CD4-positive, alpha-beta T cell (primary cell): ENCODE data around the gene RPL18. TPM values are rescaled to one million over a fixed set of nuclear protein-coding genes. Genes with fewer than 3 reads are reported as not detected.

Source experiments
- ATAC-seq: fragments of 200-7000 bp; cut with Tn5 transposase; one replicate; pipeline ENCODE4 v1.10.0; 2022; ENCODE audit warnings: mild to moderate bottlenecking; ENCODE audit not compliant: poor library complexity
- CTCF ChIA-PET: fragments of 350-600 bp; sonication (Branson Sonifier 250); formaldehyde crosslinking; loops from one replicate; lab custom pipeline; 2021; ENCODE audit warnings: antibody characterized with exemption, inconsistent platforms; lab: Charles Lee
- POLR2A ChIA-PET: fragments of 350-600 bp; sonication (Branson Sonifier 250); formaldehyde crosslinking; loops from one replicate; lab custom pipeline; 2021; ENCODE audit warnings: antibody characterized with exemption, inconsistent platforms; lab: Charles Lee
- DNase-seq, 14 experiments: peaks; one replicate each; pipeline ENCODE4 v3.0.0-alpha.2; 2013 to 2020; ENCODE audit warnings: mixed read lengths in 2 of 14
- H3K27ac ChIP-seq, 2 donors: one replicate each; pipeline versions ENCODE4 v1.5.1 to v1.7.0; 2013; ENCODE audit warnings: low read length in 2 of 2, low read depth in 1 of 2, mild to moderate bottlenecking in 1 of 2
- H3K27me3 ChIP-seq, 2 experiments: 1 replicate in 1 of 2; 2 replicates in 1 of 2; pipeline versions ENCODE4 v1.6.1 to v1.7.0; 2013; ENCODE audit warnings: low read length in 2 of 2, control low read depth in 1 of 2, mild to moderate bottlenecking in 1 of 2, moderate library complexity in 1 of 2; ENCODE audit not compliant: insufficient read depth in 2 of 2, control insufficient read depth in 1 of 2
- H3K36me3 ChIP-seq: one replicate; pipeline ENCODE4 v1.6.1; 2013; ENCODE audit warnings: low read length, control low read depth; ENCODE audit not compliant: insufficient read depth
- H3K4me1 ChIP-seq: one replicate; pipeline ENCODE4 v1.6.1; 2013; ENCODE audit warnings: low read length, control low read depth; ENCODE audit not compliant: insufficient read depth
- H3K4me3 ChIP-seq: one replicate; pipeline ENCODE4 v1.5.1; 2013; ENCODE audit warnings: mild to moderate bottlenecking, low read length, moderate library complexity
- H3K9me3 ChIP-seq, 2 experiments: 1 replicate in 1 of 2; 2 replicates in 1 of 2; pipeline versions ENCODE4 v1.6.1 to v1.7.0; 2013; ENCODE audit warnings: low read length in 2 of 2, mild to moderate bottlenecking in 2 of 2, control low read depth in 1 of 2, moderate library complexity in 1 of 2; ENCODE audit not compliant: control insufficient read depth in 1 of 2, insufficient read depth in 1 of 2
- H3K27ac Mint-ChIP-seq: one replicate; pipeline ENCODE4 v1.8.0; 2020; ENCODE audit warnings: mixed read lengths
- H3K27me3 Mint-ChIP-seq: one replicate; pipeline ENCODE4 v1.8.0; 2021; ENCODE audit warnings: mixed read lengths
- H3K36me3 Mint-ChIP-seq: one replicate; pipeline ENCODE4 v1.8.0; 2021; ENCODE audit warnings: low read depth, mixed read lengths
- H3K4me1 Mint-ChIP-seq: one replicate; pipeline ENCODE4 v1.8.0; 2021; ENCODE audit warnings: low read depth, mixed read lengths
- H3K4me3 Mint-ChIP-seq: one replicate; pipeline ENCODE4 v1.8.0; 2020; ENCODE audit warnings: mild to moderate bottlenecking, mixed read lengths
- H3K9me3 Mint-ChIP-seq: one replicate; pipeline ENCODE4 v1.8.0; 2020; ENCODE audit warnings: mixed read lengths
- CTCF ChIP-seq: fragments of 200-600 bp; IDR thresholded peaks from one replicate; pipeline ENCODE4 v1.8.0; 2022; ENCODE audit warnings: antibody characterized with exemption, mild to moderate bottlenecking
- intact Hi-C, 2 experiments: fragments of 100-400 bp; cut with DNase I in 1 of 2; cut with micrococcal nuclease in 1 of 2; formaldehyde crosslinking; loops; one replicate each; pipeline versions ENCODE4 v1.15.1 to v1.9.0; 2023 to 2025; cut with DNase I, micrococcal nuclease
- total RNA-seq, 174 experiments: library from RNA in 2 of 174; stranded (reverse) in 2 of 174; gene quantifications; one replicate each; pipeline ENCODE4 v1.2.3 and lab custom pipeline; 2021 to 2026

Gene RPL18
- total RNA-seq, 2 experiments from 2014 or later, result 2,820 to 2,913 TPM

GRCh38 chr19:48591021-48591420 lies 28.0 kb downstream of the RPL18 start:
- DNase-seq, result no peak
- intact Hi-C loops, result no loop called here

GRCh38 chr19:48588670-48589401 lies 30.1 kb downstream of the RPL18 start:
- Histone ChIP-seq H3K27ac (peak overlapping the region in 1 of 2 donors; percentile 29), H3K4me1 (peaks cover 24% of the 10 kb centered on the region), H3K9me3 (no peaks in the 10 kb centered on the region), H3K36me3 (no peaks in the 10 kb centered on the region), H3K27me3 (no peaks in the 10 kb centered on the region), H3K4me3 (peak overlapping the region; percentile 54)
- DNase-seq (peak; percentile 79 to 93 (median 86)), ATAC-seq (peak; percentile 91)
- ChIA-PET POLR2A (interaction anchor here (0.6 to 1.7 kb wide), 5 partner anchors 20 to 108 kb away, joined by 3 to 5 read pairs (median 3); partner anchors contain the start of genes DBP and SPHK2), CTCF (interaction anchor here (0.6 to 3.5 kb wide), 10 partner anchors 17 to 100 kb away, joined by 3 to 25 read pairs (median 4); no protein-coding TSS in a partner anchor)
- peak overlapping the region; percentile 78 for H3K4me3 Mint-ChIP-seq
- H3K9me3 Mint-ChIP-seq, result no peaks in the 10 kb centered on the region
- TF ChIP-seq CTCF, result peak; percentile 93
- H3K27me3 Mint-ChIP-seq, result peaks cover 5% of the 10 kb centered on the region
- H3K4me1 Mint-ChIP-seq, result peaks cover 15% of the 10 kb centered on the region
- H3K27ac Mint-ChIP-seq, result peak overlapping the region; percentile 12
- intact Hi-C loops, result loop anchor here (1.0 to 10.0 kb wide), 6 partner anchors 19 to 324 kb away; no protein-coding TSS in a partner anchor
- H3K36me3 Mint-ChIP-seq, result no peaks in the 10 kb centered on the region

More at GRCh38 chr19:48591021-48591420, 28.0 kb downstream of the RPL18 start:
- Histone ChIP-seq H3K4me3 (no peak overlapping the region), H3K4me1 (peaks cover 25% of the 10 kb centered on the region), H3K27me3 (no peaks in the 10 kb centered on the region), H3K9me3 (no peaks in the 10 kb centered on the region), H3K36me3 (no peaks in the 10 kb centered on the region), H3K27ac (no peak overlapping the region)
- POLR2A ChIA-PET, result no interaction called here
- H3K27me3 Mint-ChIP-seq, result no peaks in the 10 kb centered on the region
- TF ChIP-seq CTCF, result no peak
- H3K4me1 Mint-ChIP-seq, result peaks cover 15% of the 10 kb centered on the region
- CTCF ChIA-PET, result interaction anchor here (0.9 to 1.4 kb wide), 2 partner anchors 18 to 85 kb away, joined by 3 read pairs; no protein-coding TSS in a partner anchor
- no peaks in the 10 kb centered on the region for H3K9me3 Mint-ChIP-seq
- H3K36me3 Mint-ChIP-seq, result no peaks in the 10 kb centered on the region
- H3K4me3 Mint-ChIP-seq, result peak overlapping the region; percentile 38
- ATAC-seq, result no peak
- no peak overlapping the region for H3K27ac Mint-ChIP-seq

GRCh38 chr19:48587387-48587786 lies 31.6 kb downstream of the RPL18 start:
- CTCF ChIA-PET, result interaction anchor here (1.2 to 3.5 kb wide), 3 partner anchors 21 to 98 kb away, joined by 3 to 25 read pairs (median 18); no protein-coding TSS in a partner anchor
- intact Hi-C loops, result loop anchor here in 1 of 2 experiments (10.0 kb wide), 2 partner anchors 273 to 323 kb away; no protein-coding TSS in a partner anchor
- peaks cover 18% of the 10 kb centered on the region for H3K4me1 ChIP-seq
- H3K36me3 ChIP-seq, result no peaks in the 10 kb centered on the region
- H3K4me3 Mint-ChIP-seq, result no peak overlapping the region
- POLR2A ChIA-PET, result interaction anchor here (0.5 to 1.7 kb wide), 3 partner anchors 22 to 77 kb away, joined by 3 to 5 read pairs (median 3); no protein-coding TSS in a partner anchor
- H3K36me3 Mint-ChIP-seq, result no peaks in the 10 kb centered on the region
- no peak overlapping the region for H3K27ac ChIP-seq
- H3K9me3 ChIP-seq, result no peaks in the 10 kb centered on the region
- H3K9me3 Mint-ChIP-seq, result no peaks in the 10 kb centered on the region
- no peak for TF ChIP-seq CTCF
- H3K4me1 Mint-ChIP-seq, result peaks cover 15% of the 10 kb centered on the region
- peaks cover 5% of the 10 kb centered on the region for H3K27me3 Mint-ChIP-seq
- no peak overlapping the region for H3K27ac Mint-ChIP-seq
- no peak for ATAC-seq
- H3K27me3 ChIP-seq, result no peaks in the 10 kb centered on the region
- no peak for DNase-seq
- H3K4me3 ChIP-seq, result no peak overlapping the region
